Smooth muscle cell of the brain vasculature (primary cell): Measurements from ENCODE around the gene PDIK1L.

Source experiments
- DNase-seq: peaks from one replicate; pipeline ENCODE4 v3.0.0-alpha.2; 2012; ENCODE audit warnings: low read depth, low spot score

PDIK1L gene

GRCh38 chr1:26121854-26122773, 10.5 kb downstream of the PDIK1L start:
- DNase-seq, result no peak

- DNase-seq, result no peak
Observed at GRCh38 chr1:26122988-26123973, 11.7 kb downstream of the PDIK1L start.

GRCh38 chr1:26124418-26125331, 13.1 kb downstream of the PDIK1L start:
- DNase-seq, result no peak

- DNase-seq, result no peak
Observed at GRCh38 chr1:26125382-26125781, 13.8 kb downstream of the PDIK1L start.

- no peak for DNase-seq
Observed at GRCh38 chr1:26125946-26126320, 14.3 kb downstream of the PDIK1L start.

- DNase-seq, result no peak
Observed at GRCh38 chr1:26126321-26127084, 14.9 kb downstream of the PDIK1L start.

GRCh38 chr1:26127235-26128163, 15.9 kb downstream of the PDIK1L start:
- no peak for DNase-seq

GRCh38 chr1:26129778-26130177, 18.2 kb downstream of the PDIK1L start:
- no peak for DNase-seq

GRCh38 chr1:26130695-26131094, 19.1 kb downstream of the PDIK1L start:
- DNase-seq, result no peak

- DNase-seq, result no peak
Observed at GRCh38 chr1:26132128-26132833, 20.7 kb downstream of the PDIK1L start.

GRCh38 chr1:26132834-26133167, 21.2 kb downstream of the PDIK1L start:
- DNase-seq, result no peak

- no peak for DNase-seq
Observed at GRCh38 chr1:26134466-26134865, 22.8 kb downstream of the PDIK1L start.

GRCh38 chr1:26138974-26139558, 27.4 kb downstream of the PDIK1L start:
- DNase-seq, result no peak

- no peak for DNase-seq
Observed at GRCh38 chr1:26142159-26142558, 30.5 kb downstream of the PDIK1L start.

GRCh38 chr1:26145041-26145959, 33.7 kb downstream of the PDIK1L start:
- DNase-seq, result peak; percentile 51

- no peak for DNase-seq
Observed at GRCh38 chr1:26145960-26146294, 34.3 kb downstream of the PDIK1L start.

- DNase-seq, result no peak
Observed at GRCh38 chr1:26148887-26149286, 37.3 kb downstream of the PDIK1L start.
